Upper lobe of left lung (tissue), 6 donors: ENCODE measurements around the gene CCL20. TPM values are rescaled to one million over a fixed set of nuclear protein-coding genes. Genes with fewer than 3 reads are reported as not detected.

Experiments used
- ATAC-seq, 2 donors: fragments of 200-7000 bp; cut with Tn5 transposase; one replicate each; pipeline ENCODE4 v1.9.1; 2022; ENCODE audit warnings: mild to moderate bottlenecking in 2 of 2, moderate library complexity in 2 of 2; ENCODE audit not compliant: low FRiP score in 2 of 2
- DNase-seq, 2 donors: peaks; one replicate each; pipeline ENCODE4 v3.0.0-alpha.2; 2019 to 2020
- H3K27ac ChIP-seq, 4 donors: fragments of 200-600 bp; sonication (generic); one replicate each; pipeline ENCODE4 v1.5.1; 2016 to 2019
- H3K27me3 ChIP-seq, 4 donors: fragments of 200-600 bp; sonication (generic); one replicate each; pipeline ENCODE4 v1.5.1; 2017 to 2019
- H3K36me3 ChIP-seq, 4 donors: fragments of 200-600 bp; sonication (generic); one replicate each; pipeline ENCODE4 v1.5.1; 2016 to 2019
- H3K4me1 ChIP-seq, 4 donors: fragments of 200-600 bp; sonication (generic); one replicate each; pipeline ENCODE4 v1.5.1; 2018 to 2019
- H3K4me3 ChIP-seq, 4 donors: fragments of 200-600 bp; sonication (generic); one replicate each; pipeline ENCODE4 v1.5.1; 2017 to 2019; ENCODE audit warnings: mild to moderate bottlenecking in 2 of 4, moderate library complexity in 1 of 4
- H3K9me3 ChIP-seq, 4 donors: fragments of 200-600 bp; sonication (generic); one replicate each; pipeline ENCODE4 v1.5.1; 2018 to 2019
- EP300 ChIP-seq, 4 donors: sonication (generic); formaldehyde crosslinking; IDR thresholded peaks; one replicate each; pipeline ENCODE4 v1.5.1; 2017; ENCODE audit warnings: antibody characterized with exemption in 4 of 4, control low read depth in 2 of 4
- POLR2A ChIP-seq, 4 donors: fragments of 450-650 bp; IDR thresholded peaks; one replicate each; pipeline ENCODE4 v1.5.1; 2016 to 2017; ENCODE audit warnings: antibody characterized with exemption in 4 of 4, mild to moderate bottlenecking in 2 of 4
- POLR2AphosphoS5 ChIP-seq, 2 donors: sonication (generic); formaldehyde crosslinking; IDR thresholded peaks; one replicate each; pipeline ENCODE4 v1.5.1; 2017; ENCODE audit warnings: antibody characterized with exemption in 2 of 2
- WGBS, 2 donors: methylation state at CpG; one replicate each; pipeline ENCODE4 v1.1.5; 2017 to 2018; 5-methylcytosine and 5-hydroxymethylcytosine counted together
- total RNA-seq, 6 donors: library from RNA; depleted of rRNA in 4 of 6; stranded (reverse); fragments of >200 nt in 4 of 6; gene quantifications; one replicate each; pipeline versions ENCODE4 v1.1.0 to v1.2.1, GENCODE V29; 2016 to 2021
- TF ChIP-seq, protein P1 (sequence below), 6 experiments: fragments of 450-650 bp in 4 of 6; fragments of 200-600 bp in 2 of 6; sonication (generic) in 2 of 6; IDR thresholded peaks; one replicate each; pipeline ENCODE4 v1.5.1; 2016 to 2019; ENCODE audit warnings: antibody characterized with exemption in 6 of 6
- donor health status: DM: no; HTN: no; CAD: no; lungs with moderate emphysema.
- donor health status: DM: no; HTN: yes; CAD: no; lungs with severe emphysema.

CCL20 gene
- total RNA-seq, 6 donors from 2014 or later, result 0.66 to 8.6 (median 3.8) TPM; not detected in 1

DNA sequence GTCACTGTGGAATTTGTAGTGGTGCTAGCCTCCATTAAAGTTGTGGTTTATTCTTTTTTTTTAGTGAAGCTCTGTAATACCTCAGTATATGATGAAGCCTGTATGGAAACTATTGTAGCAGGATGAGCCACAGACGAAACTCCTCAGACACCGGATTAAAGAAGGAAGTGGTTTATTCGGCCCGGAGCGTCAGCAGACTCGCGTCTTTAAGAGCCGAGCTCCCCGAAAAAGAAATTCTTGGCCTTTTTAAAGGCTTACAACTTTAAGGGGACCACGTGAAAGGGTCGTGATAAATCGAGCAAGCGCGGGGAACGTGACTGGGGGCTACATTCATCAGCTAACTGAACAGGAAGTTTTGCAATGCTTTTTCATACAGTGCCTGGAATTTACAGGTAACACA lies 8.1 kb upstream of the CCL20 start:
- Histone ChIP-seq H3K4me1 (no peaks in the 10 kb centered on the region), H3K4me3 (peak overlapping the region in 1 of 4 donors; percentile 8), H3K9me3 (no peaks in the 10 kb centered on the region), H3K36me3 (no peaks in the 10 kb centered on the region), H3K27ac (peak overlapping the region in 1 of 4 donors; percentile 11), H3K27me3 (no peaks in the 10 kb centered on the region)
- ATAC-seq (no peak), DNase-seq (peak in 1 of 2 donors; percentile 52)
- no peak for TF ChIP-seq POLR2AphosphoS5 (IDR thresholded peaks at IDR 0.05)
- WGBS, 2 donors, result 64 to 67% methylated on average over 15 of the region's 15 CpGs

DNA sequence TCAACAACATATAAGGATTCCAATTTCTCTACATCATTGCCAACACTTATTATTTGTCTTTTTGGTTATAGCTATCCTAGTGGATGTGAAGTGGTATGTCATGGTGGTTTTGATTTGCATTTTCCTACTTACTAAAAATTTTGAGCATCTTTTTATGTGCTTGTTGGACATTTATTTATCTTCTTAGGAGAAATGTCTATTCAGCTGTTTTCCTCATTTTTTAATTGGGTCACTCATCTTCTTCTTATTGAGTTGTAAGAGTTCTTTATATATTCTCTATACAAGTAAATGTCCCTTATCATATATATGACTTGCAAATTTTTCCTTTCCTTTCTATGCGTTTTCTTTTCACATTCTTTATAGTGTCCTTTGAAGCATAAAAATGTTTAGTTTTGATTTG lies 4.7 kb upstream of the CCL20 start:
- Histone ChIP-seq H3K4me3 (no peak overlapping the region), H3K4me1 (peaks cover 0 to 6% (median 3%) of the 10 kb centered on the region in 4 donors), H3K27ac (no peak overlapping the region), H3K36me3 (no peaks in the 10 kb centered on the region), H3K9me3 (no peaks in the 10 kb centered on the region), H3K27me3 (no peaks in the 10 kb centered on the region)
- ATAC-seq, result no peak
- no peak for DNase-seq
- TF ChIP-seq POLR2AphosphoS5 (IDR thresholded peaks at IDR 0.05), result no peak
- no peak for TF ChIP-seq EP300 (IDR thresholded peaks at IDR 0.05)
- no peak for TF ChIP-seq POLR2A (IDR thresholded peaks at IDR 0.05)
- TF ChIP-seq, protein P1, sequence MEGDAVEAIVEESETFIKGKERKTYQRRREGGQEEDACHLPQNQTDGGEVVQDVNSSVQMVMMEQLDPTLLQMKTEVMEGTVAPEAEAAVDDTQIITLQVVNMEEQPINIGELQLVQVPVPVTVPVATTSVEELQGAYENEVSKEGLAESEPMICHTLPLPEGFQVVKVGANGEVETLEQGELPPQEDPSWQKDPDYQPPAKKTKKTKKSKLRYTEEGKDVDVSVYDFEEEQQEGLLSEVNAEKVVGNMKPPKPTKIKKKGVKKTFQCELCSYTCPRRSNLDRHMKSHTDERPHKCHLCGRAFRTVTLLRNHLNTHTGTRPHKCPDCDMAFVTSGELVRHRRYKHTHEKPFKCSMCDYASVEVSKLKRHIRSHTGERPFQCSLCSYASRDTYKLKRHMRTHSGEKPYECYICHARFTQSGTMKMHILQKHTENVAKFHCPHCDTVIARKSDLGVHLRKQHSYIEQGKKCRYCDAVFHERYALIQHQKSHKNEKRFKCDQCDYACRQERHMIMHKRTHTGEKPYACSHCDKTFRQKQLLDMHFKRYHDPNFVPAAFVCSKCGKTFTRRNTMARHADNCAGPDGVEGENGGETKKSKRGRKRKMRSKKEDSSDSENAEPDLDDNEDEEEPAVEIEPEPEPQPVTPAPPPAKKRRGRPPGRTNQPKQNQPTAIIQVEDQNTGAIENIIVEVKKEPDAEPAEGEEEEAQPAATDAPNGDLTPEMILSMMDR (IDR thresholded peaks at IDR 0.05), result no peak
- WGBS, 2 donors, result 94 to 98% methylated on average over 1 of the region's 1 CpG

DNA sequence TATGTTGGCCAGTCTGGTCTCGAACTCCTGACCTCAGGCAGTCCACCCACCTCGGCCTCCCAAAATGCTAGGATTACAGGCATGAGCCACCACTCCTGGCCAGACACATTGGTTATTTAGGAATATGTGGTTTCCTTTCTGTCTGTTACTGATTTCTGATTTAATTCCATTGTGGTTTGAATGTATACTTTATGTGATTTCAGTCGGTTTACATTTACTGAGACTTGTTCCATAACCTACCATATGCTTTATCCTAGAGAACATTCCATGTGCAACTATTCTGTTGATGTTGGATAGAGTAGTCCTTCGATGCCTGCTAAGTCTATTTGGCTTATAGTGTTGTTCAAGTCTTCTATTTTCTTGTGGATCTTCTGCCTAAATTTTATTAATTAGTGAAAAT lies 1.6 kb upstream of the CCL20 start:
- TF ChIP-seq POLR2AphosphoS5 (IDR thresholded peaks at IDR 0.05) (no peak), POLR2A (IDR thresholded peaks at IDR 0.05) (no peak), EP300 (IDR thresholded peaks at IDR 0.05) (no peak)
- TF ChIP-seq, protein P1 (IDR thresholded peaks at IDR 0.05), result no peak
- Histone ChIP-seq H3K27me3 (no peaks in the 10 kb centered on the region), H3K9me3 (no peaks in the 10 kb centered on the region)

DNA sequence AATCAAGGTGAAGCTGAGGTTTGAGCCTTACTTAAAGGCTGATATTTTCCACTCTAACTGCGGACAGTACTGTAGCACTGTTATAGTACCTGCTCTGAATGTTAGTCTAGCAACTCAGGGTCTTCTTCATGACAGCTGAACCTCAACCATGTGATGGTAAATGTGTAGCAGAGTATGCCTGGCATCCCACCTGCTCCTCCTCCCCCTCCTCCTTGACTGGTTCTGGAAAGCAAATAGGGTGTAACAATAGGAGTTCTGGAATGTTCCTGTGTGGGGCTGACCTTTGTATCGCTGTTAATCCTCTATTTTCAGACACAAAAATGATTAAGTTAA lies 447 bp upstream of the CCL20 start:
- 68 to 79% methylated on average over 2 of the region's 2 CpGs for WGBS, 2 donors
- ATAC-seq, result no peak
- peak overlapping the region in 1 of 4 donors; percentile 32 for H3K27ac ChIP-seq

More for the DNA sequence above, 1.6 kb upstream of the CCL20 start:
- no peak for ATAC-seq
- Histone ChIP-seq H3K4me1 (peaks cover 3 to 6% (median 5%) of the 10 kb centered on the region in 4 donors), H3K27ac (no peak overlapping the region), H3K4me3 (no peak overlapping the region), H3K36me3 (no peaks in the 10 kb centered on the region)
- no peak for DNase-seq
- 73 to 89% methylated on average over 4 of the region's 4 CpGs for WGBS, 2 donors

DNA sequence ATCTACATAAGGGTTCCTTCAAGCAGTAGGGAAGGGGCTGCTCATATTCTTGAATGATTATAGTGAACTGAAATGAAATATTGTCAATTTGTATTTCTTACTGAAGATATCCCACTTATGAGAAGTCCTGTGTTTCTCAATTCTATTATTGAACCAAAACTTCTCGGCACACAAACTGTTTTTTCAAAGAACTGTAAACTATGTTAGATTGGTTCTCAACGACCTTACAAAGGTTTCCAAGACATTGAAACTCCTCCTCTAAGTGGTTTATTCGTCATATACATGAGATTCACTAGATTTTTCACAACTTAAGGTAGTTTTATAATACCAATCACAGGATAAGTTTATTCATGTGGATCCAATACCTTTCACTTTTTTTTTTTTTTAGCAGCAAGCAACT lies 1.4 kb downstream of the CCL20 start:
- 46 to 59% methylated on average over 3 of the region's 3 CpGs for WGBS, 2 donors
- Histone ChIP-seq H3K27ac (no peak overlapping the region), H3K27me3 (no peaks in the 10 kb centered on the region), H3K4me3 (peak overlapping the region in 1 of 4 donors; percentile 8), H3K4me1 (peaks cover 9 to 25% (median 21%) of the 10 kb centered on the region in 4 donors), H3K9me3 (no peaks in the 10 kb centered on the region), H3K36me3 (no peaks in the 10 kb centered on the region)
- TF ChIP-seq POLR2AphosphoS5 (IDR thresholded peaks at IDR 0.05) (no peak), POLR2A (IDR thresholded peaks at IDR 0.05) (no peak), EP300 (IDR thresholded peaks at IDR 0.05) (no peak)
- TF ChIP-seq, protein P1 (IDR thresholded peaks at IDR 0.05), result no peak
- DNase-seq, result no peak
- ATAC-seq, result no peak

More for the DNA sequence above, 447 bp upstream of the CCL20 start:
- Histone ChIP-seq H3K27me3 (no peaks in the 10 kb centered on the region), H3K36me3 (no peaks in the 10 kb centered on the region), H3K4me1 (peaks cover 9 to 16% (median 12%) of the 10 kb centered on the region in 4 donors), H3K4me3 (no peak overlapping the region), H3K9me3 (no peaks in the 10 kb centered on the region)
- DNase-seq, result no peak
- TF ChIP-seq, protein P1 (IDR thresholded peaks at IDR 0.05), result no peak
- TF ChIP-seq POLR2A (IDR thresholded peaks at IDR 0.05), result no peak
- no peak for TF ChIP-seq EP300 (IDR thresholded peaks at IDR 0.05)
- no peak for TF ChIP-seq POLR2AphosphoS5 (IDR thresholded peaks at IDR 0.05)
